Measurements from ENCODE around the gene PLPPR1.

DNA sequence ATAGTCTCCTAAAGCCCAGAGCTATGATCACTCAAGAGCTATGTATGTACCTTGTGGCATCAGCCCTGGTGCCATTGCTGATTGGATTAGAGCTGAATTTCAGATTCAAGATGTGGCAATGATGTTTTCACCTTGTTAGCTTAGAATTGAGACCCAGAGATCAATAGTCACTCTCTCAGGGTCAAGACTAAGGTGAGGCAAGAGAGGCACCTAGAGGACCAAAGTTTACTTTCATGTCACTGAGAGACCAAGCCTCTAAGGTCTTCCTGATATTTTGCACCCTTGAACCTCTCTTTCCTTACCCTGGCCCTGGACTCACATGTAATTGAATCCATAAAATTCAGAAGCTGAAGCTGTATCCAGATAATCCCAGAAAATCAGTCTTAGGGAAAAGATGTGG is 313.4 kb downstream of the PLPPR1 start:
- TF ChIP-seq CSDC2 (CRISPR knock-in tag; IDR thresholded peaks at IDR 0.05) (no peak), ZFP30 (CRISPR knock-in tag; IDR thresholded peaks at IDR 0.05) (no peak), TCF4 (CRISPR knock-in tag; IDR thresholded peaks at IDR 0.05; ENCODE audit: borderline replicate concordance) (no peak)
- TF ChIP-seq, protein P1, sequence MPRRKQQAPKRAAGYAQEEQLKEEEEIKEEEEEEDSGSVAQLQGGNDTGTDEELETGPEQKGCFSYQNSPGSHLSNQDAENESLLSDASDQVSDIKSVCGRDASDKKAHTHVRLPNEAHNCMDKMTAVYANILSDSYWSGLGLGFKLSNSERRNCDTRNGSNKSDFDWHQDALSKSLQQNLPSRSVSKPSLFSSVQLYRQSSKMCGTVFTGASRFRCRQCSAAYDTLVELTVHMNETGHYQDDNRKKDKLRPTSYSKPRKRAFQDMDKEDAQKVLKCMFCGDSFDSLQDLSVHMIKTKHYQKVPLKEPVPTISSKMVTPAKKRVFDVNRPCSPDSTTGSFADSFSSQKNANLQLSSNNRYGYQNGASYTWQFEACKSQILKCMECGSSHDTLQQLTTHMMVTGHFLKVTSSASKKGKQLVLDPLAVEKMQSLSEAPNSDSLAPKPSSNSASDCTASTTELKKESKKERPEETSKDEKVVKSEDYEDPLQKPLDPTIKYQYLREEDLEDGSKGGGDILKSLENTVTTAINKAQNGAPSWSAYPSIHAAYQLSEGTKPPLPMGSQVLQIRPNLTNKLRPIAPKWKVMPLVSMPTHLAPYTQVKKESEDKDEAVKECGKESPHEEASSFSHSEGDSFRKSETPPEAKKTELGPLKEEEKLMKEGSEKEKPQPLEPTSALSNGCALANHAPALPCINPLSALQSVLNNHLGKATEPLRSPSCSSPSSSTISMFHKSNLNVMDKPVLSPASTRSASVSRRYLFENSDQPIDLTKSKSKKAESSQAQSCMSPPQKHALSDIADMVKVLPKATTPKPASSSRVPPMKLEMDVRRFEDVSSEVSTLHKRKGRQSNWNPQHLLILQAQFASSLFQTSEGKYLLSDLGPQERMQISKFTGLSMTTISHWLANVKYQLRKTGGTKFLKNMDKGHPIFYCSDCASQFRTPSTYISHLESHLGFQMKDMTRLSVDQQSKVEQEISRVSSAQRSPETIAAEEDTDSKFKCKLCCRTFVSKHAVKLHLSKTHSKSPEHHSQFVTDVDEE (CRISPR knock-in tag; IDR thresholded peaks at IDR 0.05), result no peak
